HG03064 (cell line): ENCODE data around the gene OCEL1.

Experiments used
- ATAC-seq: cut with Tn5 transposase; IDR thresholded peaks from one replicate; pipeline ENCODE4 v1.9.1; 2021; ENCODE audit warnings: low read depth; ENCODE audit not compliant: unreplicated experiment

Gene OCEL1

DNA sequence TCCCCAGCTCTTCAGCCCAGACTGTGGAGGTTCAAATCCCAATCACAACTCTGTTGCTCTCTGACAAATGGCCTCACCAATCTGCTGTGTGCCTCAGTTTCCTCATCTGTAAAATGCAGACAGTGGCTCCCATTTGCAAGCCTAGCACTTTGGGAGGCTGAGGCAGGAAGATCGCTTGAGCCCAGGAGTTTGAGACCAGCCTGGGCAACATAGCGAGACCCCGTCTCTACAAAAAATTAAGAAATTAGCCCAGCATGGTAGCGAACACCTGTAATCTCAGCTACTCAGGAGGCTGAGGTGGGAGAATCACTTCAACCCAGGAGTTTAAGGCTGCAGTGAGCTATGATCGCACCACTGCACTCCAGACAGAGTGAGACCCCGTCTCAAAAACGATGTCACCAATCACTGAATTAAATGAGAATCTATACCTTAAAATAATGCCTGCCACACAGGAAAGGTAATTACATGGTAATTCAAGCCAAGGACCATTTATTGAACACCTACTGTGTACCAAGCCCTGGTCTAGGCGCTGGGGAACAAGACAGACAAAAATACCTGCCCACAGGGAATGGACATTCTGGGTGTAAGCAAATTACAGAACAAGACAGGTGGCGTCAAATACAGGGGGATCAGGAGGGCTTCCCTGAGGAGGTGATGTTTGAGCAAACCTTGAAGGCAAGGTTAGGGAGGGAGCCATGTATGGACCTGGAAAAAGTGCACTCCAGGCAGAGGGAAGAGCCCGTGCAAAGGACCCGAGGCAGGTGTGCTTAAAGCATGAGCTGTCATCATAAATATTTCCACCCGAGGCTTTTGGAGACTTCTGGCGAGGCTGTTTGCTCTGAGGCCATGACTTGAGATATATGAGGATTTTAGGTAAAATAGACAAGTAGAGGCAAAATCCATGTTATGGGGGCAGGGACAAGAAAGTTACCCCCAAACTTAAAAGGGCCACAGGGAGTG lies 12.0 kb downstream of the OCEL1 start:
- no peak for ATAC-seq

DNA sequence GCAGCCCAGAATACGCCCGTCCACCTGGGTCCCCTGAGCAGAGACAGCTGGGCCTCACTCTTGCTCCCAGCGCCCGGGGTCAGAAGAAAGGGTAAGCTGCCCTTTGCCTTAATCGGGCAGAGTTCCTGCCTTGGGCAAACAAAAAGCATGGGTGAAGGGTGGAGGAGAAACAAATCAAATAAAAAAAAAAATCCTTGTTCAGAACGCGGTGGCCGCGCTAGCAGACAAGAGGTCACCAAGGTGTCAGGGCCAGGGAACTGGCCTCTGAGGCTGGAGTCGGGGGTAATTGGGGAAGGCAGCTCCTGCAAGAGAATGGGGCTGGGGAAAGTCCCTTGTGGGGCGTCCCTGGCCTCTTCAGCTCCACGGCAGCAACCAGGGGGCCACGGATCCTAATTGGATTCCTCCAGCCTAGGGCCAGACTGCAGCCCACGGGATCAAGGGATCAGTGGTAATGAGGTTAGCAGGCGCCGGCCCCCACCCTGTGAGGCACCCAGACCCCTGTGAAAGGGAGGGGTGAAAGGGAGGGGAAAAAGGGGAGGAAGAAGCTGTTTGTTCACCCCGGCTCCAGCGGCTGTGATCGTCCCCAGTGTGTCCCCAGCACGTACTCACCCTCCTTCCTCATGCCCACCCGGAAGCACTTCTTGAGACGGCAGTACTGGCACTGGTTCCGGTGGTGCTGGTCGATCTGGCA lies 14.2 kb downstream of the OCEL1 start:
- ATAC-seq = no peak

DNA sequence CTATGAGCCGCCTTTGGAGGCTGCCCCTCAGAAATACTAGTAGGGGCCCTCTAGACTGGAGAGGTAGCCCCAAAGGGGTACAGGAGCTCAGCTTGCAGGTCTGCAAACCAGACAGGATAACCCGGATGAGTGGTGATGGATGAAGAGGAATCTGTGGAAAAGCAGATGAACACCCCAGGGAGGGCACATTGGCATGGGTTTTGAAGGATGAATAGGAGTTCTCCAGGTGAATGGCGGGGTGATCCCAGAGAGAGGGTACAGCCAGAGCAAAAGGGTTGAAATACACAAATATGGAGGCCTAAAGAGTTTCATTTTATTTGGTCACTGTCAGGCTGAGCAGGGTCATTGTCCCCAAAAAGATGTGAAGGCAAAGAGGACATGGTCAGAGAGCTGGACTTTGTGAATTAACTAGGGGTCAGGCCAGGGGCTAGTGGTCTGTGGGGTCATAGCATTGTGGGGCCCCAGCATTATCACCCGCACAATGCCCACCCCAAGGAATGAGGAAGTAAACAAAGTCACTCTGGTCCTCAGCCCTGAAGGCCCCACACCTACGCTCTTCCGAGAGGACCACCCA lies 14.9 kb downstream of the OCEL1 start:
- no peak for ATAC-seq

DNA sequence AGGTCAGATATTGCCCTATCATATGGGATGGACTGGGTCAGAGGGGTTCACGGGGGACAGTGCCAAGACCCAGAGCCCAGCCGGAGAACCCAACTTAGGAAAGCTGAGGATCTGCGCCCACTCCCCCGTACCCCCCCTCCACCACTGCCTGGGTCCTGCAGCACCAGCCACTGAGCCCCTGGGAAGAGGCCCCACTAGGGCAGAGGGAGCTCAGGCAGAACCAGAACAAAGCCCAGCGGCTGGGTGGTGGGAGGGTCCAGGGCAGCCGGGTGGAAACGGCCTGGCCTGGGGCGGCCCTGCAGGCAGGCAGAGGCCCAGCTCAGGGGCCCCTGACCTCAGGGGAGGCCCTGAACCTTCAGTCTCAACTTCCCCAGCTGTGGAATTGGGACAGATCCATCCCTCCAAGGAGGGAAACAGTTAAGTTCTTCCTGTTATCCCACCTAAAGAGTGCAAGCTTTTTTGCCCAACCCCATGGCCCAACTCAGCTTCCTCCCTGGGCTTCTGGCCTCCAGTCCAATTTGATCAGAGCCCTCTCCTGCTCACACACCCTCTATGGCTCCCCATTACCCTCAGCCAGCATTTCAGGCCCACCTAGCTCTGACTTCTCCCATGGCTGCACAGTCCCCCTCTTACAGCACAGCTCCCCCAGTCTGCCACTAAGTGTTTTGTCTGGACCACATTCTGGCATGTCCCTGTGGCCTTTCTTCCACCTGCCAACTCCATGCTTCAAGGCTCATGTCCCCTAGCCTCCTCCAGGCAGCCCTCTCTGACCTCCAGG lies 16.6 kb downstream of the OCEL1 start:
- ATAC-seq = no peak

DNA sequence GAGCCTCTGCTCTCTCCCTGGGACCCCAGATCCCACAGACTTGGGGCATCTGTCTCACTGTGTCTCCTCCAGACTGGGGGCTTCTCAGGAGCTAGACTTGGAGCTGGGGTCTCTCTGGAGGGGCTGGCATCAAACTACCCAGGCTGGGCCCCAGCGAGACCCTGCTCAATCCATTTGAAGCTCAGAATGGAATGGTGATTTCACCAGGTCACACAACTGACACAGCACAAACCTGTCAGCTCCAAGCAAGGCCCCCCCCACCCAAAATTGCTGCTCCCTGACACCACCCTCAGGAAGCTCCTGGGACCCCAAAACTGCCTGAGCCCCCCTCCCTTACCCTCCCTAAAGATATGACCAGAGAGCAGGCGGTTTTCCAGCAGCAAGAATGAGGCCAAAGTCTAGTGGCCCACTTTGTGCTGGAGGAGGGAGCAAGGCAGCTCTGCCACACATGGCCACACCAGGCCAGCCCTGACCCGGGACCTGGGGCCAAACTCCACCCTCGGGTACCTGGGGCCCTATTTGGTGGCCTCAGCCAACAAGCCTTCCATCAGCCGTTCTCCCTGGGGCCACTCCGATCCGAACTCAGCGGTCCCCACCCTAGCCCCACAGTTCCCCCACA lies 17.3 kb downstream of the OCEL1 start:
- ATAC-seq = no peak

DNA sequence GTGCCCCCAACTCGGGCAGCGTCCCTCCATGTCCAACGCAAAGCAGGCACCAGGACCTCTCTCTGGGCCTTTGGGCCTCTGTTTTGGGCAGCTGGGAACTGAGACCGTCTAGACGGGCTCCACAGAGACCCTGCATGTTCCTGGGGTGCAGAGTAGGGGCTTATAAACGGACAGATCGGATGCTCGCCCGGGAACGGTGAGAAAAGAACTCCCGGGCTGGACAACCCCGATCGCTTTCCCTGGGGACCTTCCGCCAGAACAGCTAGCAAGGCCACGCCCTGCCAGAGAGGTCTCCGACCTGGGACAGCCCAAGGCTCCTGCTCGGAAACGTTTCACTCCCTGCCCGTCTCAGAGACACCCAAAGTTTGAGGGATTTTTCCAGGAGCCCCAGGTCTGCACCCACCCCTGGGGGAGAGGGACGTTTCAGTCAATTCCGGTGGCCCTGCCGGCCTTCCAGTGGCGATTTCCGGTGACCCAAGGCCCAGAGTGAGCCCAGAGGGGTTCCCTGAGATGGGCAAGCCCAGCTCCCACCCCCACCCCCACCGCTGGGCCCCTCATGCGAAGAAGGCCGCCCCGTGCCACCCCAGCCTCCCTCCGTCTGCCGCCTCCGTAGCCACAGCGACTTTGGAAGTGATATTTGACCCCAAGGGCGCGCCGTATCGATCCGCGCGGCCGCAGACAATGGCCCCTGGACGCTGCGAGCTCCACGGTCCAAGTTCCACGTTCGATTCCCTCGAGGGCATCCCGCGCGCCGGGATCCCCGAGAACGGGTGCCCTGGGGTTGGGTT lies 18.0 kb downstream of the OCEL1 start:
- no peak for ATAC-seq

DNA sequence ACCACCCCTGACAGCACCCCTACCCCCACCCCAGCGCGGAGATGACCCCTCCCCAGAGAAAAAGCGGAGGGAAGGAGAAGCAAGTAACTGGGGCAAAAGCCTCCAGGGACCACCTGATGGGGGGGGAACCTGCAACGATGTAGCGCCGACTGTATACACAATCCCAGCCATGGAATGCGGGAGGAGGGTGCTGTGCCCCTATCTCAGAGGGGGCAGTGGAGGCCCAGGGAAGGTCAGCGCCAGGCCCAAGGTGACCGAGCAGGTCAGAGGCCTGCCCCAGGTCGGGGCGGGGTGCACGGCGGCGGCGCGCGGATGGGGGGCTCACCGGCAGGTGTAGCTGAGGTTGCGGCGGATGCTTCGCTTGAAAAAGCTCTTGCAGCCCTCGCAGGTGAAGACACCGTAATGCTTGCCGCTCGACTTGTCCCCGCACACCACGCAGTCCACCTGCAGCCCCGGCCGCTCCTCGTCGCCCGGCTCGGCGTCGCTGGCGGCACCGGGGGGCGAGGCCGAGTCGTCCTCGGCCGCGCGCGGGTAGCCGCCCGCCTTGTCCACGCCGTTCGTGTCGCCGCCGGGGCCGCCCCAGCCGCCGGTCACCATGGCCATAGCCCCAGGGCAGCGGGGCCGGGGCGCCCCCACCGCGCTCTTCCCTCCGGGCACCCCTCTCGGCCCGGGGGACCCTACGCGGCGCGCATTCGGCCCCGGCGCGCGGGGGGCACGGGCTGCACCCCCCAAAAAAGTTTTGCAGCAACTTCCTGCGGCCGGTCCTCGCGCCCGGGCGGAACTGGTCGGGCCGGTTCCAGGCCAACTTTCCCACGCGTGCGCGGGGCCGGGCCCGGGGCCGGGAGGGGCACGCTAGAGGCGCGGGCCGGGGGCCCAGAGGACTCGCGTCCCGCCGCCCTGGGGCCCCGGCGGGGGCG lies 18.9 kb downstream of the OCEL1 start:
- no peak for ATAC-seq

DNA sequence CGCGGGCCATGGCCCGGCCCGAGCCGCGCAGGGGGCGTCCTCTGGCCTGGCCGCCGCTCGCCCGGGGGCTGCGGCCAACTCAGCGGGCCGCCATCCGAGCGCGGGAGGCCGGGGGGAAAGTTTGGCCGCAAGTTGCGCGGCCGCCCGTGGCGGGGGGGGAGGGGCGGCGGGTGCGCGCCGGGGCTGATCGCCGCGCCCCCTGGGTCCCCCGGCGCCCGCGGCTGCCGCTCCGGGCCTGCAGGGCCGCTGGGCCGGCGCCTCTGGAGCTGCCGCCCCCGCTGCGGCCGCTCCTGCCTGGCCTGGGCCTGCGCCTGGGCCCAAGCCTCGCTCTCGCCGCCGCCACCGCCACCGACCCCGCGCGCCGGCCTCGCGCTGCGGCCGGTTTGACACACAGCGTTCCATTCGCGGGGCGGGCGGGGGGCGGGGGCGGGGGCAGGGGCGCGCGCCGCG lies 19.5 kb downstream of the OCEL1 start, which contains the start of gene NR2F6:
Gene NR2F6, minus strand, starts transcription at position 385 of the 450 bp plus-strand sequence. CDS start 699 bp downstream, outside the sequence.
- no peak for ATAC-seq

DNA sequence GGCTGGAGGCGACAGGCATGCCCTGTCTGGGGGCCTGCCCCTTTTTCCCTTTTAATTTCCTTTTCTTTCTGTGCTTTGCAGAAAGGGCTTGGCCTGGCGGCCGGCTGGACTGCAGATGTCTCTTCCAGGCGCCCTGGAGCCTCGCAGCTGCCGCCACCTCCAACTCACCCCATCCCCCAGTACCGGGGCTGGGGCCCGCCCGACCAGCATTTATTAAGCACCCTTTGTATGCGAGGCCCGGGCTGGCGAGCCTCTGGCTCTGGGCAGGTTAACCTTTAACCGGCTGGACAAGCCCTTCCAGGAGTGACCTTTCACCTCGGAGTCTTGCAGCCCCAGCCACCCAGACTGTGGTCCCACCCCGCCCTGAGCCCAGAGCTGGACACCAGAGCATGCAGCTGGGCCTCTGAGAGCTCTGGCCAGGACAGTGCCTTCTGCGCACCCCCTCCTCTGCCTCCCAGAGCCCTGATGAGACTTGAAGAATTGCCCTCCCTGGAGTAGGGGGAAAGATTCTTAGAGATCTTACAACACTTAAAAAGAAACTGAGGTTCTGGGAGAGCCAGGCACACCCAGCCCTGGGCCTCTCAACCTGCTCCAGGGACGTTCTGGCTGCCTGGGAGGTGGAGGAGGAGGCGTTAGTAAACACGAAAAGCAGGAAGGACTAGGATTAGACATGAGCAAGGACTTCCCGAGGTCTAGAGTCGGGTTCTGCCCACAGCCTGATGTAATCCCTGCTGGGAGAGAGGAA lies 20.8 kb downstream of the OCEL1 start:
- no peak for ATAC-seq

DNA sequence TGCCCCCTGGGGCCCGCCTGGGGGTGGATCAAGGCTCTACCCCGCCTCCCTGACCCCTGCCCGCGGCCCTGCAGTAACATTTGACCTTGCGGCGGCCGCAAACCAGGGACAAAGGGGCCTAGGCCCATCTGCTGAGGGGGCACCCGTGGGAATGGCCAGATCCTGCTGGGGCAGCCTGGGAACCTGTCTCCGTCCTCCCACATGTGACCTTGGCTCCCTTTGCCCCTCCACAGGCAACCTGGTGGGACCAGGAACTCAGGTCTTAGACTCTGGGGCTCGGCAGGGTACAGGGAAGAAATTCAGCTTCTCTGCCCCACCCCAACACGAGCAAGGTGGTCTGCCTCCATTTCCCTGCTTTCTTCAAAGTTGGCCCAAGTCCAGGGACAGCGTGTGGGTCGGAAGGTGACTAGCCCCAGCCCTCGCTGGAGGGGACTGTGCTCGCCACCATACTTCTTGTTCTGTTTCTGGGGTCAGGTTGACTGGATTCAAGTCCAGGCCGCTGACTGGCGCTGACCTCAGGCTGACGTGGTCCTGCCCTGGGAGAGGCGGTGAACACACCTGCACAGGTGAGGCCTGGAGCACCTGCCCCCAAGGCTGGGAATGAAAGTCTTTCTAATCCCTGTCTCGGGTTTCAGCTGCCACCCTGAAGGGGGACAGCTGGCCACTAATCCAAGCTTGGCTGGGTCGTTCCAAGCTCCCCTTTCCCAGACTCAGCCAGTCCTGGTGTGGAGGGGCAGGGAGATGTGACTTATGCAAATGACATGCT lies 22.2 kb downstream of the OCEL1 start:
- ATAC-seq = no peak

DNA sequence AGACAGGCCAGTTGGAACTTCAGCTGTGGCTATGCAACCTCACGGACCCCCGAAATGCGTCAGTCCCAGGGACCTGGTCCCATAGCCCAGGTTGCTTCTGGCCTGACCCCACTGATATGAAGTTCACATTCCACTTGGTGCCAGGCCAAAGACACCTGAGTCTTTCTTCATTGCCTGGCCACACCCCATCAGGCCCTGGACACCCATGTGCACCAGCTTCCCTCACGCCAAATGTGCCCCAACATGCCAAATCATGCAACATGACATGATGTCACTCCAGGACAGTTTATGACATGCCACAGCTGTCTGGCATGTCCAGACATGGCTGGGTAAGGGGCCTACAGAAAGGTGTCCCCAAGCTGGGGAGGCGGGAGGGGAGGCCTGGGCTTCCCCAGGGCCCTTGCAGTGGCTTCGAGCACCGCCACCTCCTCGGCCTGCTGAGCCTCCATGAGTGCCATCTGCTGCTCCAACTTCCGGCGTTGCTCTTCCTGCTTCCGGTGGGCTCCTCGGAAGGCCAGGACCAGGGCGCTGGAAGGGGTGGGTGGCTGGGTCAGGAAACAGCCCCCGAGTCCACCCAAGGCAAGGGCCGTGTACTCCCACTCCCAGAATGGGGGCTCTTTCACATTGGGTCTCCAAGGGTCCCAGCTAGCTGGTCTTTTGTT lies 24.0 kb downstream of the OCEL1 start:
- ATAC-seq = no peak

DNA sequence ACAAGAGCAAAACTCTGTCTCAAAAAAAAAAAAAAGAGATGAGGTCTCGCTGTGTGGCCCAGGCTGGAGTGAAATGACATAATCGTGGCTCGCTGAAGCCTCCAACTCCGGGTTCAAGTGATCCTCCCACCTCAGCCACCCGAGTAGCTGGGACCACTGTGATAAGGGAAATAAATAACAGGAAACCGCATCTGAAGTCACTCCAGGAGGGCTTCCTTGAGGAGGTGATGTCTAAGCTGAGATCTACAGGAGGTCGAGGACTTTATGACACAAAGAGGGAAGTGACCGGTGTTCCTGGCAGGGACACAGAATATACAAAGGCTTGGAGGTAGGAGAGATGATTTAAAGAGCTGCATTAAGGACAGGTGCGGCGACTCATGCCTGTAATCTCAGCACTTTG lies 28.6 kb downstream of the OCEL1 start:
- no peak for ATAC-seq

DNA sequence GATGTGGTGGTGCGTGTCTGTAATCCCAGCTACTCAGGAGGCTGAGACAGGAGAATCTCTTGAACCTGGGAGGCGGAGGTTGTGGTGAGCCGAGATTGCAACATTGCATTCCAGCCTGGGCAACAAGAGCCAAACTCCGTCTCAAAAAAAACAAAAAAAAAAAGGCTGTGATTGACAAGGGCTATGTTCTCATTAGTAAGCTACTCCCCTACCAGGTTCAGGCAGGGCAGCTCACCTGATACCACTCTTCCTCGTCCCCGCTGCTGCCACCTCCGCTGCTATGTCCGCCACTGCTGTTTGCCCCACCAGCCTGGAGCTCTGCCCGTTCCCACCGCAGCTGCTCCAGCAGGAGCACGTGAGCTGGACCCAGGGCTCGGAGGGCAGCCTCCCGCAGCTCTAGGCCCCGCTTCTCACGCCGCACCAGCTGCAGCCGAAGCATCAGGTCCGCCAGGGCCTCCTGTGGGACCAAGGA lies 29.2 kb downstream of the OCEL1 start:
- no peak for ATAC-seq

DNA sequence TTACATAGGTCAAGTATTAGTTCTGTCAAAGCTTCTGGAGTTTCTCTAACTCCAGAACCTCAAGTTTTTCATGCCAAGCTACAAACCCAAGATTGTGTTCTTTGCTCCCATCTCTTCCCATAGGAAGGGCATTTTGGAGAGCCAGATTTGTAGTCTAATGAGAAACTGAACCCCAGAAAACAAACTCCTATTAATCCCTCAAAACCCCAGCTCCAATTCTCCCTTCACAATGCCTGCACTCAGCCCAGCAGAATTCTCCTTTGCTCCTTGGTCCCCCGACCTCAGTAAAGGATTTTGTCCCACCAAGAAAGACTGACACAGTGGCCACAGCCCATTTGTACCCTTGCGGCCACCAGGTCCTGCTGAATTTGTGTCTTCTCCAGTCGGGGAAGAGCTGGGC lies 30.1 kb downstream of the OCEL1 start:
- ATAC-seq = no peak

DNA sequence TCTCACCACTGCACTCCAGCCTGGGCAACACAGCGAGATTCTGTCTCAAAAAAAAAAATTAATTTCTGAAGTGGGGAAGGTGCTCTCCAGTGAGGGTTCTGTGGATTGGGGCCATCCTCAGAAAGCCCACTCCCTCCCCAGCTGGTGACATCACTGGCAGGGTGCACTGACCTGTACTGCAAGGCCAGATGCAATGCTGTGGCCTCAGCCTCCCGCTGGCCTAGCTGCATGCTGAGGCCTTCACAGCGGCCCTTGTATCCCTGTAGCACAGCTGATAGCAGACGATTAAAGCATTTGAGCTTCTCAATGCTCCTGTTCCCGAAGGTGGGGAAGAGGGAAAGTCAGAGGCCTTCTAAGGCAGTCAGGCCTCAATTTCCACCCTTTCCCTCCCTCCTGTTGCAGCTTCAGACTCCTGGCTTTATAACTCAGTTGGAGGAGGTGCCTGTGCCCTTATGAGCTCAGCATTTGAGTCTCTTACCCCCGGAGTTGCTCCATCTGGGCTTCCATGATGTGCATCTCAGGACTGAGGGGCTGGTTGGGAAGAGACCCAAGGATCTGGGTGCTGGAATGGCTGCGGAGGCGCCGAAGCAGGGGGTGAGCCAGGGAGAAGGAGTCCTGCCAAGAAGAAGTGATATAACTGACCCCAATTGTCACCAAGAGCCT lies 33.2 kb downstream of the OCEL1 start:
- ATAC-seq = no peak

DNA sequence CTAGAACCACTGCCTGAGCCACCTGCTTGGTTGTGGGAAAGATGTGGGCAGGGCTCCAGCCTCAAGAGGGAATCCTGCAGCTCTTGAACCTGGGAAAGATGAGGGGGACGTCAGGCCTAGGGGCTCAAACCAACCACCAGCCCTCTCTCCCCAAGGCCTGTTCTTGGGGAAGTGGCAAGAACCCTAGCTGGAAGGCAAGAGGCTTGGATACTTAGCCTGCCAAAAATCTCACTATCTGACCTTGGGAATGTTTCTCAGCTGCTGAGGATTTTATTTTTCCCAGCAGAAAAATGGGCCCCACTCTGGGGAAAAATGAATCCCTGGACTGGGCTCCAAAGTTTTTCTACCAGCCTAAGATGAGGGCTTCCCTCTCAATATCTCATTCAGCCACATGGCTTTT lies 33.9 kb downstream of the OCEL1 start:
- ATAC-seq = no peak
